Embryonic facial prominence (tissue), 1 donor: ENCODE data around the gene KCNQ5.

Experiments
- DNase-seq: peaks from one replicate; pipeline ENCODE4 v3.0.0-alpha.2; 2016; ENCODE audit errors: extremely low spot score

KCNQ5 gene

DNA sequence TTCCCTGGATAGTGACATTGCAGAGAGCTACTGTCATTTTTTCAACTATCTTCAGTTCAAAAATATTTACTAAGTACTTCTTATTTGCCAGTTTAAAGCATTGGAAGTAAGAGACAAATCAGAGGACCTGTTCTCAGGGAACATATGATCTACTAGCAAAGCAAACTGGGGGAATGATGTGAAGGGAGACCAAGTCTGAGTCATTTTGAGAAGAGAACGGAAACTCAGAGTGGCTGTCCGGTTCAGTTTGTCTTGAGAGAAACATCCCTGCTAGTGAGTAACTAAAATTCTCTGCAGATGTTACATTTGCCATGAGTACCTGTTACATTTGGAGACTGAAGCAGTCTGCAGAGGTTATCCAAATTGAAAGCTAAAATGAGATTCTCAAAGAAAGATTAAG is 118.3 kb downstream of the KCNQ5 start:
- no peak for DNase-seq

- DNase-seq = no peak
These were observed 119.2 kb downstream of the KCNQ5 start for GRCh38 chr6:72741083-72741482.

DNA sequence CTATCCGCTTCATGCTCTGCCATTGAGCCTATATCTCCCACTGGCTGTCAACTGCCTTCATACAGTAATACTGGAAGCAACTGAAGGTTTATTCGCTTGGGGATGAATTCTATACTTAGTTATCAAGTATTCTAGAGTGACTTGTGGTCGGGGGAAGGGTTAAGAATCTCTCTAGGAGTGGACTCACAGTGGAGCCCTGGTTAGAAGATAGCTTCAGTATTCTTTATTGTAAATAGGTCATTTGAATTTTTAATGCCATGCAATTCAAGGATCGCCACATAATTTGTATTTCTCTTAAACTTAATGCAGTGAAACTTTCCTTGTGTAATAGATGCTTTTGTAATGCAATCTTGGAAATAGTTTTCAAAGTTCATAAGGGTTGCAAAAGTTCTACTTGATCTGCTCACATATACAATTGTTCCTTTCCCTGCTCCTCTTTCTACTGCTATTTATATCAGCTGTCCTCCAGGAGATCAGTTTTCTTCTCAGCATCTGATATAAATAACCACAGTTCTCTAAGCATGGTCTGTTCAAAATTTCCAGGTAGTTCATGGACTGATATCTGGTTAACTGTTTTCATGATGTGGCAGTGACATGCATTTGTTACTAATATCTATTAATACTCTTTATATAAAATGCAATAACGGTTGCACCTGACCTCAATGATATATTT is 120.3 kb downstream of the KCNQ5 start:
- no peak for DNase-seq

GRCh38 chr6:72746276-72746675 is 124.4 kb downstream of the KCNQ5 start:
- DNase-seq = no peak

DNA sequence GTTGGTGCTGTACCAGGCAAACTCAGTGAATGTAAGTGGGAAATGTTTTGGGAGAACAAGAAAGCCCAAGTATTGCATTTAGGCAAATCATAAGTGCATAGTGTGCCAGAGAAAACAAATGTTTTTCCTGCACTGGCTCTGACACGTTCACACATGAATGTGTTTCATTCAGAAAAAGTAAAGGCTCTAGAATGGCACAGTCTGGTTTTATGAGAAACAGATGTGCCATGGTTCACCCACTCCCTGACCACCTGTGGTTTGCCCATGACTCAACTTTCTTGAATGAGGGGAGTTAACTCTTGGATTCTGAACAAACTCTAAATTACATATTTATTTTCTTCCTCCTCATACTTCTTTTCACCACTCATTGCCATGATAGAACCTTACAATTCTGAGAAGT is 126.9 kb downstream of the KCNQ5 start:
- no peak for DNase-seq

GRCh38 chr6:72755752-72756151 is 133.9 kb downstream of the KCNQ5 start:
- no peak for DNase-seq

DNA sequence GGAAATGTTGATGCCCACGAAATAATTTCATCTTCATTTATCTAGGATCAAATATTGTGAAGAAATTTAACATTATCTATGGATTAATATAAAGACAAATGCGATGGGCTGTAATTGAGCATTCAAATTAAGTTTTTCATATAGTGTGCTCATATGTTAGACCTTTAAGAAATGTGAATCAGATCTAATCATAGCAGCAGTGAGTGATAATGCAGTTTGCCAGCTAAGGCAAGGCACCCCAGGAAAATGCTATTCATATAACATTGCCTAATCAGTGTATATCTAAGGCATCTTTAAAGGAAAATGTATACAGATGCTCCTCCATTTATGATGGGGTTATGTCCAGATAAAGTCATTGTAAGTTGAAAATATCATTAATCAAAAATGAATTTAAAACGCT is 135.2 kb downstream of the KCNQ5 start:
- DNase-seq = no peak

GRCh38 chr6:72757926-72758325 is 136.1 kb downstream of the KCNQ5 start:
- no peak for DNase-seq

- no peak for DNase-seq
These were observed 137.0 kb downstream of the KCNQ5 start for GRCh38 chr6:72758901-72759300.

- peak; percentile 20 for DNase-seq
These were observed 138.4 kb downstream of the KCNQ5 start for GRCh38 chr6:72760114-72760793.

- no peak for DNase-seq
These were observed 139.9 kb downstream of the KCNQ5 start for GRCh38 chr6:72761761-72762160.

DNA sequence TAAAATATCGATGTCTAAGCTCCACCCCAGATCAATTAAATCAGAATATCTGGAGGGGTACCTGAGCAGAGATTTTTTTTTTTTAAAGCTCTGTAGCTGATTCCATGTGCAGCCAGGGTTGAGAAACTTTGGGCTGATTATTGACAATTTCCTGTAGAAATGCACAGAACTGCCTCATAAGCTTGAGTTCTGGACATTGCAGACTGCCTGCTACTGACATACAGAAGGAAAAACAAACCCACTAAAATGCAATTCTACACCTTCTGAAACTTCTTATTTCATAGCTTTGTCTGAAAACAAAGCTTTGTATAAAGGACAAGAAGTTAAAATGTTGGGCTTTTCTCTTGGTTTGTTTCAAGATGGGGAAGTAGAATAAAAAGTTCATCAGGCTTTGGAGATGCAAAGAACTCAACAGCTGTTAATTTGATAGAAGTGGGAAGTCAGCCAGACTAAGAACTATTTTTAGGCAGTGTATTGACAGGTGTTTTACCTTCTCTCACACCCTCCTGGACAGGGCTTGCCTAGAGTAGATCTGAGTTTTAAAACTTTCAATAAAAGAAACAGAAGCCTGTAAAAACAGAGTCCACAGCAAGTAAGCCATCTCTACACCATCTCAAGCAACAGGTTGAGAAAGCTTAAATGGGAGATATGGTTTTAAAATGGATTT is 147.7 kb downstream of the KCNQ5 start:
- DNase-seq = no peak

- DNase-seq = no peak
These were observed 149.1 kb downstream of the KCNQ5 start for GRCh38 chr6:72770959-72771358.

GRCh38 chr6:72776456-72776855 is 154.6 kb downstream of the KCNQ5 start:
- no peak for DNase-seq

- DNase-seq = no peak
These were observed 159.8 kb downstream of the KCNQ5 start for GRCh38 chr6:72781624-72782023.

DNA sequence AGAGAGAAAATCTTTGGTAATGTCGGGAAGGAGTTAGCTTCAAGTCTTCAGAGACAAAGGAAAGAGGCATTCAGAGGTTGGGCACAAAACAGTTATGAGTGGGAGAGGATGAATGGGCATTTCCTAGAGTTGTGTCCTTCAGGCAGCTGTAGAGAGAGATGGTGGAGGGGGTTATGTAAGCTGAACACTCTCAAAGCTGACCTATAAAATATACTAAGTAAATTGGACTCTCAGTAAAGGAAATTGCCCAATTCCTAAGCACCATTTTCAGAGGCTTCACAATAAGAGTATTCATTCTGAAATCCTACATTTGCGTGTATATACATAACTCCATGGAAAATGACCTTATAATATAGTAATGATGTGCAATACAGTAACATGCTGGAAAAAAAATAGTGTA is 161.2 kb downstream of the KCNQ5 start:
- no peak for DNase-seq

DNA sequence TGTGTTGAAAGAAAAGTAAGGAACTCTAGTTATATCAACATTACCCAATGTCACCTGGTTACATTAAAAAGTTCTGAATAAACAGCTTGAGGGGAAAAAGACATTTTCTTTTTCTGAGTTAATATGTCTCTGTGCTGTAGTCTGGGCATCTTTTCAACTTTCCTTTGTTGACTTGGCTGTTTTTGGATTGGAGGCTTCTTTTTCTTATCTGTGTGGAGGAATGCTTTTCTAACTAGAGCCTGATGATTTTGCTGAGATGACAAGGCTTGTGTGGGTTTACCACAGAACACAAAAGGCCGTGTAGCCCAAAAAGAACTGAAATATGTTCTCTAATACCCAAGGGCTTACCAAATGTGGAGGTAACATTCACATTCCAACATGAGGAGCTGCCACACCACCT is 161.8 kb downstream of the KCNQ5 start:
- DNase-seq = no peak

- DNase-seq = no peak
These were observed 162.2 kb downstream of the KCNQ5 start for GRCh38 chr6:72784071-72784470.

GRCh38 chr6:72784581-72784980 is 162.7 kb downstream of the KCNQ5 start:
- no peak for DNase-seq

DNA sequence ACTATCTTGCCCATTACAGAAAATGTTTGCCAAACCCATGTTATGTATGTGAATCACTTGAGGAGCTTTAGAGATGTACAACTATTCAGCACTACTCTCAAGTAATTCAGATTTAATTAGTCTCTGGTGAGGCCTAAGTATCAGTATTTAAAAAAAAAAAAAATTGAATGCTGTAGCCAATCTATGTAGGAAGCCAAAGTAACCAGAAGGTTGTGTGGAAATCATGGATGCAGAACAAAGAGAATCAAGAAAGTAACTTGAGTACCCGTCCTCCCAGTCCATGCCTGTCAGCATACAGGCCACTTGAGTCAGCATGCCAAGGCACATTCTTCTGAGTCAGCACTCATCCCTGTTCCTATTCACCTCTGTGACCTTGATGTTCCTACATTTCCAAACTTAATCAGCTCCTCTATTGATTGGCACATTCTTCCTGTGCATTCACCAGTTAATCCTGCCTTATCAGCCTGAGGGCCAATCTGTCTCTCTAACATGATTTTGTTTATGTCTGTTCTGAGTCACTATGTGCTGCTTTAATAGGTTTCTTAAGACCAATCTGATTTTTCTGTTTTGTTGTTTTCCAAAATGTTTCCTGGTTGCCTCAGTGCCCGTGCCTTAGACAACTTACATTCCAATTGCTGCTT is 165.6 kb downstream of the KCNQ5 start:
- no peak for DNase-seq

GRCh38 chr6:72788188-72788587 is 166.3 kb downstream of the KCNQ5 start:
- no peak for DNase-seq

DNA sequence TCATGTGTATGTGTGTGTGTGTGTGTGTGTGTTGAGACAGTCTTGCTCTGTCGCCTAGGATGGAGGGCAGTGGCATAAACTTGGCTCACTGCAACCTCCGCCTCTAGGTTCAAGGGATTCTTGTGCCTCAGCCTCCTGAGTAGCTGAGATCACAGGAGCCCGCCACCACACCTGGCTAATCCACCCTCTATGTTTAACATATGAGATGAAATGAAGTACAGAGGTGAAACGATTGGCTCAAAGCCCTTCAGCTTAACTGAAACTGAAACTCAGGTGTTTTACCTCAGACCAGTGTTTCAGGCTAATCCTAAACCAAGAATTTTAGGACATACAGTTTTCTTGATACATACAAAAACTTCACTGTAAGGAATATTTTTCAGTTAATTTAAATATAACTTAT is 167.3 kb downstream of the KCNQ5 start:
- no peak for DNase-seq

GRCh38 chr6:72792692-72793091 is 170.8 kb downstream of the KCNQ5 start:
- no peak for DNase-seq
